DOHH2 (cell line): ENCODE data around the gene ITGB5.
A peak's percentile ranks its signal among the peaks of the same experiment; 100 is the strongest.

Experiments used
- H3F3A ChIP-seq: fragments of 200-600 bp; sonication (generic), shearing (Covaris generic); 2 replicates; pipeline ENCODE4 v1.6.0; 2016; ENCODE audit warnings: antibody characterized with exemption, mild to moderate bottlenecking; ENCODE audit not compliant: control insufficient read depth, insufficient read depth
- H3K27ac ChIP-seq: fragments of 200-600 bp; sonication (generic); 2 replicates; pipeline ENCODE4 v1.5.1; 2014; ENCODE audit warnings: low read depth, mild to moderate bottlenecking, low read length, moderate library complexity
- H3K27me3 ChIP-seq: fragments of 200-600 bp; sonication (generic); 2 replicates; pipeline ENCODE4 v1.6.1; 2014; ENCODE audit warnings: mild to moderate bottlenecking, low read length, mixed read lengths; ENCODE audit not compliant: control insufficient read depth
- H3K36me3 ChIP-seq: fragments of 200-600 bp; sonication (generic); 2 replicates; pipeline ENCODE4 v1.6.1; 2014; ENCODE audit warnings: mild to moderate bottlenecking, low read length, moderate library complexity, mixed read lengths; ENCODE audit not compliant: control insufficient read depth
- H3K4me1 ChIP-seq: fragments of 200-600 bp; sonication (generic); 2 replicates; pipeline ENCODE4 v1.6.1; 2014; ENCODE audit warnings: mild to moderate bottlenecking, low read length, mixed read lengths; ENCODE audit not compliant: control insufficient read depth
- H3K4me2 ChIP-seq: fragments of 200-600 bp; sonication (generic); 2 replicates; pipeline ENCODE4 v1.6.0; 2014; ENCODE audit warnings: mild to moderate bottlenecking, low read length, moderate library complexity
- H3K4me3 ChIP-seq: fragments of 200-600 bp; sonication (generic); 2 replicates; pipeline ENCODE4 v1.5.1; 2014; ENCODE audit warnings: mild to moderate bottlenecking, low read length, mixed read lengths
- H3K79me2 ChIP-seq: fragments of 200-600 bp; sonication (generic); 2 replicates; pipeline ENCODE4 v1.6.1; 2014; ENCODE audit warnings: mild to moderate bottlenecking, low read length, mixed read lengths; ENCODE audit not compliant: control insufficient read depth
- H3K9me2 ChIP-seq: fragments of 200-600 bp; sonication (generic); replicated peaks from 2 replicates; pipeline ENCODE4 v1.6.1; 2014; ENCODE audit warnings: mild to moderate bottlenecking, low read length, mixed read lengths; ENCODE audit not compliant: control insufficient read depth
- H3K9me3 ChIP-seq: fragments of 200-600 bp; sonication (generic); 2 replicates; pipeline ENCODE4 v1.6.1; 2014; ENCODE audit warnings: antibody characterized with exemption, low read length, mixed read lengths; ENCODE audit not compliant: control insufficient read depth, insufficient read depth
- H4K20me1 ChIP-seq: fragments of 200-600 bp; sonication (generic); 2 replicates; pipeline ENCODE4 v1.6.0; 2014; ENCODE audit warnings: low read depth, mild to moderate bottlenecking, antibody characterized with exemption, low read length, moderate library complexity; ENCODE audit not compliant: control insufficient read depth, insufficient read depth
- CTCF ChIP-seq: fragments of 200-600 bp; sonication (generic); IDR thresholded peaks from one replicate; pipeline ENCODE4 v1.5.1; 2014; ENCODE audit warnings: antibody characterized with exemption, mild to moderate bottlenecking, low read depth, low read length; ENCODE audit not compliant: poor library complexity, severe bottlenecking
- EZH2phosphoT487 ChIP-seq: fragments of 200-600 bp; sonication (generic); IDR thresholded peaks from 2 replicates; pipeline ENCODE4 v1.6.1; 2017; ENCODE audit warnings: borderline replicate concordance, mild to moderate bottlenecking, antibody characterized with exemption, low read length, moderate library complexity, mixed read lengths

The ITGB5 gene

GRCh38 chr3:124745756-124746155, 141.4 kb downstream of the ITGB5 start:
- Histone ChIP-seq H3K27me3 (no peaks in the 10 kb centered on the region), H3K27ac (no peak overlapping the region), H3K79me2 (0 out of 2 replicates have a peak, but pooled peaks cover 6% of the 10 kb centered on the region), H3K4me1 (no peaks in the 10 kb centered on the region), H3K9me3 (no peaks in the 10 kb centered on the region), H4K20me1 (no peaks in the 10 kb centered on the region), H3K9me2 (no peaks in the 10 kb centered on the region), H3K4me3 (no peak overlapping the region), H3K4me2 (no peak overlapping the region), H3K36me3 (peaks cover 60% of the 10 kb centered on the region), H3F3A (no peaks in the 10 kb centered on the region)
- TF ChIP-seq EZH2phosphoT487 (no peak), CTCF (no peak)

GRCh38 chr3:124741027-124741426, 146.1 kb downstream of the ITGB5 start:
- Histone ChIP-seq H3F3A (0 out of 2 replicates have a peak, but pooled peaks cover 4% of the 10 kb centered on the region), H4K20me1 (no peaks in the 10 kb centered on the region), H3K36me3 (peaks cover 89% of the 10 kb centered on the region)

DNA sequence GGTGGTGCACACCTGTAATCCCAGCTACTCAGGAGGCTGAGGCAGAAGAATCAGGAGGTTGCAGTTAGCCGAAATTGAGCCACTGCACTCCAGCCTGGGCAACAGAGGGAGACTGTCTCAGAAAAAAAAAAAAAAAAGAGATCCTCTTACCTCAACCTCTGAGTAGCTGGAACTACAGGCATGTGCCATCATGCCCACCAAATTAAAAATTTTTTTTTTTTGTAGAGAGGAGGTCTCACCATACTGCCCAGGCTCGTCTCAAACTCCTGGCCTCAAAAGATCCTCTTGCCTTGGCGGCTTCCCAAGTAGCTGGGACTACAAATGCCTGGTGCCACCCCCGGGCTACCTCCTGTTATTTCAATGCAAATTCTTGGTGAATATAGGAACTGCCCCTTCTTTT, 155.4 kb downstream of the ITGB5 start:
- Histone ChIP-seq H3K79me2 (peaks cover 65% of the 10 kb centered on the region), H3K27ac (no peak overlapping the region), H3K4me2 (peak overlapping the region; percentile 99), H3K36me3 (peaks cover 55% of the 10 kb centered on the region), H3K4me3 (peak overlapping the region; percentile 97), H3K4me1 (peaks cover 27% of the 10 kb centered on the region), H3F3A (0 out of 2 replicates have a peak, but pooled peaks cover 2% of the 10 kb centered on the region), H3K9me3 (no peaks in the 10 kb centered on the region), H4K20me1 (0 out of 2 replicates have a peak, but pooled peaks cover 3% of the 10 kb centered on the region), H3K27me3 (no peaks in the 10 kb centered on the region), H3K9me2 (no peaks in the 10 kb centered on the region)
- TF ChIP-seq EZH2phosphoT487 (no peak), CTCF (no peak)

More at GRCh38 chr3:124741027-124741426, 146.1 kb downstream of the ITGB5 start:
- Histone ChIP-seq H3K9me2 (no peaks in the 10 kb centered on the region), H3K79me2 (peaks cover 43% of the 10 kb centered on the region), H3K4me2 (no peak overlapping the region), H3K4me1 (0 out of 2 replicates have a peak, but pooled peaks cover 5% of the 10 kb centered on the region), H3K9me3 (no peaks in the 10 kb centered on the region), H3K27me3 (no peaks in the 10 kb centered on the region), H3K27ac (no peak overlapping the region), H3K4me3 (no peak overlapping the region)
- no peak for TF ChIP-seq CTCF
- no peak for TF ChIP-seq EZH2phosphoT487

DNA sequence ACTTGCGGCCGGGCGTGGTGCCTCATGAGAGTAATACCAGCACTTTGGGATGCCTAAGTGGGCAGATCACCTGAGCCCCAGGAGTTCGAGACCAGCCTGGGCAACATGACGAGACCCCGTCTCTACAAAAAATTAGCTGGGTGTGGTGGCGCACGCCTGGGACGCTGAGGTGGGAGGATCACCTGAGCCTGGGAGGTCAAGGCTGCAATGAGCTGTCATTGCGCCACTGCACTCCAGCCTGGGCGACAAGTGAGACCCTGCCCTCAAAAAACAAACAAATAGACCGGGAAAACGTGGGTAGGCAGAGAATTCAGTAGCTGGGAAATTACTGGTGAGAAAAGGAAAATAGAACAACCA, 156.2 kb downstream of the ITGB5 start:
- Histone ChIP-seq H3K4me3 (peak overlapping the region; percentile 97), H3K4me2 (peak overlapping the region; percentile 99), H3K79me2 (peaks cover 58% of the 10 kb centered on the region), H3K9me3 (no peaks in the 10 kb centered on the region), H3K4me1 (peaks cover 27% of the 10 kb centered on the region), H3K36me3 (peaks cover 47% of the 10 kb centered on the region), H4K20me1 (0 out of 2 replicates have a peak, but pooled peaks cover 3% of the 10 kb centered on the region), H3F3A (no peaks in the 10 kb centered on the region), H3K27me3 (no peaks in the 10 kb centered on the region), H3K27ac (no peak overlapping the region), H3K9me2 (no peaks in the 10 kb centered on the region)
- TF ChIP-seq EZH2phosphoT487: no peak
- TF ChIP-seq CTCF: no peak
